ENCODE results near the gene RALBP1.

The RALBP1 gene

DNA sequence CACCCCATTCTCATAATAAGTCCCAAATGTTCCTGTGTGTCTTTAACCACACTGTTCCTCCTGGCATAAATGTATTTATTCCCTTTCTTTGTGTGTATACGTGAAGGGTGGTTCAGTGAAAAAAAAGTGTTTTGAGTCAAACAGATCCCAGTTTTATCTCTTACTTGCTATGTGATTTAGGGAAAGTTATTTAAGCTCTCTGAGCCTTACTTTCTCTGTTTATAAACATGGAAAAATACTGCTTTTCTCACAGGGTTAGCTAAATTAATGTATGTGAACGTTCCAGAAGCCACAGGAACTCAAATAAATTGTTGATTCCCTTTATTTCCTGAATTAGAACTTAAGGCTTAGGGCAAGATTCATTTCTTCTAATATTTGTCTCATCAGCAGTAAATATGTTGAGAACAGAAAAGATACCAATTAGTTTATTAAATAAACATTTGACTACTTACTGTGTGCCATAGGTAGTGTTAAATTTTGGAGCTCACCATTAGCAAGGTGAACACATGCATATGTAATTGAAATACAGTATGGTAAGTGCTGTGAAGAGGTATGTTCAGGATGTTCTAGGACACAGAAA lies 33.2 kb downstream of the RALBP1 start:
- no peak for DNase-seq (ENCODE audit: low read depth)

DNA sequence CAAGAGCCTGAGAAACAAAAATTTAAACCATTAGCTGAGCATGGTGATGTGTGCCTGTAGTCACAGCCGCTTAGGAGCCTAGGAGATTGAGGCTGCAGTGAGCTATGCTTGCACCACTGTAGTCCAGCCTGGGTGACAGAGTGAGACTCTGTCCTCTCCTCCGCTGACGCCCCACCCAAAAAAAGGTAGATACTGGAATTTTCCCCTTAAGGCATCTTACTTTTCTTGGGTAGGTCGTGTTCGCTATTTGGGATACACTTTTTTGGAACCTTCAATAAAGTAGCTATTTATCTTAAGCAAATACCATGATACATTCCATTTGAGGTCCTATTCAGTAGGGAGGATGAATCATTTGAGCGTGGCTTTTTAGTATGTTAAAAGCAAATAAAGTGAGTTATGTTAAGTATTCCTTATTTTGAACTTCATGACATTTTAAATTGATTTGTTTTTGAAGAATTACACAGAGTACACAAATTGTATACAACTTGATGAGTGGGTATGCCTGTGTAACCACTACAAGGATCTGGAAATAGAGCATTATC lies 38.7 kb downstream of the RALBP1 start:
- no peak for DNase-seq (ENCODE audit: low read depth)

DNA sequence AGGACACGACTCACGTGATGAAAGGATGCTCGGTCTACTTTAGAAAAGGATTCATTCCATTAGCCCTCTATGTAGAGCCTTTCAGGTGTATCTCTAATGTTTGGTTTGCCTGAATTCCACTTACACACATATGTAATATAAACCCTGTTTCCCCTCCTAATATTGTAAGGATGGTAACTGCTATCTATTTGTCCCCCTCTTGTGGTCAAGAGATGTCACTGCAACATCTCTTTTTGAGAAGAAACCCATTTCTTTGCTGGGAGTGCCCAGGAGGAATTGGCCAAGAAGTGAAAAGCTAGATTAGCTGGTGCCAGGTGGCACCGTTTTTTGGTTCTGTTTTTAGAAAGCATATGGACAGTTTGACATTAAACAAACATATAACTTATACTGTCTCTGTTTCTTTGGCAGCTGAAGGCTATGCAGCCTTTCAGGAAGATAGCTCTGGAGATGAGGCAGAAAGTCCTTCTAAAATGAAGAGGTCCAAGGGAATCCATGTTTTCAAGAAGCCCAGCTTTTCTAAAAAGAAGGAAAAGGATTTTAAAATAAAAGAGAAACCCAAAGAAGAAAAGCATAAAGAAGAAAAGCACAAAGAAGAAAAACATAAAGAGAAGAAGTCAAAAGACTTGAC lies 41.2 kb downstream of the RALBP1 start:
- no peak for DNase-seq (ENCODE audit: low read depth)

DNA sequence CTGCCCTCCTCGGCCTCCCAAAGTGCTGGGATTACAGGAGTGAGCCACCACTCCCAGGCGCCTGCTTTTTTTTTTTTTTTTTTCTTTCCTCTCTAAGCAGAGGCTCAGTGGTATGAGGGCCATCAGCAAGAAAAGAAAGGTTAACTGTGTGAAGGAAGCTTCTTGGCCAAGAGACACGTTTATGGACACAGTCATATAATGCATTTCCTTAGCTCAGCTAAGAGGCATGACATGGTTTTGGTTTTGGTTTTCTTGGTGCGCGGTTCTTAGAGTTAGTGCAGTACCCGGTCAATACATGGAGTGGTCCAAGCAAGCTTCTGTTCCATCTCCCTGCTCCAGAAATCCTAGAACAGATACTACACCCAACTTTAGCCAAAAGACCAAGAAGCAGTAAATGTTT lies 42.6 kb downstream of the RALBP1 start:
- no peak for DNase-seq (ENCODE audit: low read depth)

DNA sequence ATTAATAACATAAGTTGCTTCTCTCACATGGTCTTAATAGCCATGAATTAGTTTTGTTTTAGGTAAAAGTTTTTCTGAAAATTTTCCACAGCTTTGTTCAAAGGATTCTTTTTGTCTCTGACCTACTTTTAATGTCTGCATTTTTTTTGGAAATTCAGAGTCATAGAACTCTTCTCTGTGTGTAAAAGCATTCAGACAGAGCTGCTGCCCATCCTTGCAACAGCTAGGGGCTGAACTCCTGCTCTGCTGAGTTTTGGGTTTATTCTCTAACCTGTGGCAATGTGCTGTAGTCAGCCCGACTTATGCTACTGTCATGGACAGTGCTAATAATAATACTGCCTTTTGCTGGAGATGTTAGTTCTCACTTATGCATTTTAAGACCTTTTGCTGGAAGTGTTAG lies 44.1 kb downstream of the RALBP1 start:
- DNase-seq (ENCODE audit: low read depth) = no peak

DNA sequence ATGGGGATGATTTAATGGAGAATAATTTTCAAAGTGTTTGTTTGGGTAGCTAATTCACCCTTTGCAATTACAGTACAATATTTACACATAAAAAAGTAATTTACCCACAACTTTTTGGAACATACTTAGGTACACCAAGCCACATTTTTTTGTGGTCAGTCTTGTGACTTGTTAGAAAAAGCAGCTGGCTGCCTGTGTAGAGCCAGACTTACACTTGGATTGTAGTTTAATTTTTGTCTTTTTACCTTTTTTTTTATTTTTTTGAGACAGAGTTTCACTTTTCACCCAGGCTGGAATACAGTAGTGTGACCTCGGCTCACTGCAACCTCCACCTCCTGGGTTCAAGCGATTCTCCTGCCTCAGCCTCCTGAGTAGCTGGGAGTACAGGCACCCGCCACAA lies 45.4 kb downstream of the RALBP1 start:
- DNase-seq (ENCODE audit: low read depth) = no peak

DNA sequence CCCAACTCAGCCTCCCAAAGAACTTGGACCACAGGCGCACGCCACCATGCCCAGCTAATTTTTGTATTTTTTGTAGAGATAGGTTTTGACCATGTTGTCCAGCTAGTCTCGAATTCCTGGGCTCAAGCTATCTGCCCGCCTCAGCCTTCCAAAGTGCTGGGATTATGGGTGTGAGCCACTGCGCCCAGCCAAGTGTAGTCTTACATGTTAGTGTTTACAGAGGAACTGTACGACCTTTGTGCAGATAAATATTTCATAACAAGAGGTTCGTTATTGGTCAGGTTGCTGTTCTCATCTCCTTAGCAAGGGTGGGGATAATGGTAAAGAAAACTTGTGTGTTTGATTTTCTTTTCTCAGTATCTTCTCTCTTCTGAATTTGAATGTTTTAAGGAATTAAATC lies 46.5 kb downstream of the RALBP1 start:
- DNase-seq (ENCODE audit: low read depth) = no peak

DNA sequence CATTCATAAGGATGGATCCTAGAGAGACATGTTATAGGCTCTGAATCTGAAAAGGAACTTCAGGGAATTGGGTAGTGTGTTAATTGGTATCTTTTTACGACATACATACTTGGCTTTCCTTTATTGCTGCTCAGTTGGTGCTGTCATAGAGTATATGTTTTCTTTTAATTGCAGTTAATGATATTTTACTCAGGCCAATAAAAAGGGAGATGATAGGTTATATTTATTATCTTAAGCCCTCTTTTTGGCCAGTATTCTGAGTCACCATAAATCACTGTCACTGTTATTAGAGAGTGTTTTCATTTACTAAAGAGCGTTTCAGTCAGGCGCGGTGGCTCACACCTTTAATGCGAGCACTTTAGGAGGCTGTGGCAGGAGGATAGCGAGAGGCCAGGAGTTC lies 47.6 kb downstream of the RALBP1 start:
- DNase-seq (ENCODE audit: low read depth) = no peak

DNA sequence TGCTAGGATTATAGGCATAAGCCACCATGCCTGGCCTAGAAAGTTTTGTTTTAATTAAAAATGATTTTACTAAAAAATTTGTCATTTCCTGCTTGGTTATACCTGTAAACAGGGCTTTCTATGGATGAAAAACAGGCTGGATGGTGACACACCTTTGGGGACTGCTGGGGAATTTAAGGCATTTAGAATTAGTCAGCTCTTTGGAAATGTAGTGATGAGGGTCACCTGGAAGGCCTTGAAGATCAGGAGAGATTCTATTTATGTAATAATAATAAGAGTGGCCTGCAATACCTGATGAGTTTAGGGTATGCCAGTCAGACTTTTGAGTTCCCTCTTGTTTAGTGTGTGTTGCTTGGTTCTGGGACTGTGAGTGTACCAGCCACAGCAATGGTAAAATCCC lies 51.1 kb downstream of the RALBP1 start:
- DNase-seq (ENCODE audit: low read depth) = no peak

DNA sequence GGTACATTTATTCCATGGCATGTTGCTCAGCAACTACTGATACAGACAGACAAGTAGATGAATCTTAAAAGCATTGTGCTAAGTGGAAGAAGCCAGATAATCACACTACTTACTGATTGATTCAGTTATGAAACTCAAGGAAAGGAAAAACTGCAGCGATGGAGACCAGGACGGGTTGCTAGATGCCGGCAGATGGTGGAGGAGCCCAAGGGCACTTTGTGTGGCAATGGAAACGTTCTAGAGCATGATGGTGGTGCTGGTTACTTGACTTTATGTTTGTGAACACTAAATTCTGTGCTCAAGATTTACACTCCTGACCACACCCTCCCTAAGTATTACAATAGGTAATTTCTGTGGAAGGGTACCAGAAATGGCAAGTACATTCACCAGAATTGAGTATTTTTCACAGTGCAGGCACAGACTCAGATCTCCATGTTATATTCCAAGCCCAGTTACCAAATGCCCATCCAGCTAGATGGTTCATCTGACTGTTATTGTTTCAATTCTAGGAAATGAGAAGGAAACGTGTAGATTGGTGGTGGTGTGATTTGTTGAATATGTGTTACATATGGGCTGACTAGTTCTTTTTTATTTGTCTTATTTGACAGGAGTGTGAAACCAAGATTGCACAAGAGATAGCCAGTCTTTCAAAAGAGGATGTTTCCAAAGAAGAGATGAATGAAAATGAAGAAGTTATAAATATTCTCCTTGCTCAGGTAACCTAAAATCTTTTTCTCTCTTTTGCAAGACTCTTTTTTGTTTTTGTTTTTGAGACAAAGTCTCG lies 55.1 kb downstream of the RALBP1 start:
- DNase-seq (ENCODE audit: low read depth) = no peak

DNA sequence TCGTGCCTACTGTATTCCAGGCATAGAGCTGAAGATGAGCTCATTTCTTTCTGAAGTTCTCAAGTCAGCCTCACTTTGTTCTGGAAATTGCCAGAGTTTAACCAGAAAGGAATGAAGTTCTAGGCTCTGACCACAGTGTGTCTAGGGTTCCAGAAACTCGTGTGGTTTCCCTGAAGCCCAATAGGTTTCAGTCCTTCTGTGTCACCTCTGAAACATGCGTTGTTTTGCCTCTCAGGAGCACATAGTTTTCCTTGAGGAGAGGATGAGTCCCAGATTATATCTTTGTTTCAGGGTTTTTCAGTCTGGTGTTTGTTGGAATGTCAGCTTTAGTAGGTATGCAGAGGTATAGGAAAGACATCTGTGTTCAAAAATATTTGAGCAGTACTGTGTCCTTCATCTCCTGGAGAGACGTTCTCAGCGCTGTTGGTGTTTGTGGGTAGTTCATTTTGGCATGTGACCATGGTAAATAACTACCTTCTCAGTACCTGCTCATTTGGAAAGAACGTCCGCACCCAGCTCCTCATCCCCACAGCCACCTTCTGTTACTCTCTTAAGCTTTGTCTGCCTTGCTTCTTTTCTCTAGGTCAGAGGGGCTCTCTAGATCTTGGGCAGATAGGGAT lies 56.6 kb downstream of the RALBP1 start:
- no peak for DNase-seq (ENCODE audit: low read depth)

DNA sequence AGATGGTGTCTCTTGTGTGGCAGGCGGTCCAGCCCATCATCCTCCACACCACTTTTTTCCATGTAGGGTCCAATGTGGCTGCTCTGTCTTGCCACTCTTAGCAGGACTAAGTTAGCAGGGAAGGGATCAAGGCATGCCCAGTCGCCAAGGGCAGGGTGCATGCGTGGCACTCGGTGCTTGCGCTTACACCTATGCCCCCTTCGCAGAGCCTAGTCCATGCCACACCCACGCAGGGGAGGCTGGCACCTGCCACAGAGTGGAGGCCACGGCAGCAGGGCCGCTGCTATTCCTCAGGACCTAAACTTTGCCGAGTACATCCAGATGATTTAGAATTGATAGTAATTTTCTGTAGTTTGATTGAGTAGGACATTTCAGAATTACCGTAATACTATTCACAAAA lies 59.5 kb downstream of the RALBP1 start:
- DNase-seq (ENCODE audit: low read depth) = no peak

DNA sequence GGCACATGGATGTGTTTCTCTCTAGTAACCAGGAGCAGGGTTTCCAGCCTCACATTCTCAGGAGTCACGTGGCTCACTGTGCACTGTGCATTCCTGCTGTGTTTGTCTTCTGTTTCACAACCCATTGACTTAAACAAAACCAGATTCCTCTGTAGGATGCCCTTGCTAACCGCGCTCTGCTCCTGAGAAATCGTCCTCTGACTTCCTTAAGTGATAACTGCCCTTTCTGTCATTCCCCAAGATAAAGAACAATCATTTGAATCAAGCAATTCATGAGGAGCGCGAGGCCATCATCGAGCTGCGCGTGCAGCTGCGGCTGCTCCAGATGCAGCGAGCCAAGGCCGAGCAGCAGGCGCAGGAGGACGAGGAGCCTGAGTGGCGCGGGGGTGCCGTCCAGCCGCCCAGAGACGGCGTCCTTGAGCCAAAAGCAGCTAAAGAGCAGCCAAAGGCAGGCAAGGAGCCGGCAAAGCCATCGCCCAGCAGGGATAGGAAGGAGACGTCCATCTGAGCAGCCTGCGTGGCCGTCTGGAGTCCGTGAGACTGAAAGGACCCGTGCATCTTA lies 60.2 kb downstream of the RALBP1 start:
- no peak for DNase-seq (ENCODE audit: low read depth)

DNA sequence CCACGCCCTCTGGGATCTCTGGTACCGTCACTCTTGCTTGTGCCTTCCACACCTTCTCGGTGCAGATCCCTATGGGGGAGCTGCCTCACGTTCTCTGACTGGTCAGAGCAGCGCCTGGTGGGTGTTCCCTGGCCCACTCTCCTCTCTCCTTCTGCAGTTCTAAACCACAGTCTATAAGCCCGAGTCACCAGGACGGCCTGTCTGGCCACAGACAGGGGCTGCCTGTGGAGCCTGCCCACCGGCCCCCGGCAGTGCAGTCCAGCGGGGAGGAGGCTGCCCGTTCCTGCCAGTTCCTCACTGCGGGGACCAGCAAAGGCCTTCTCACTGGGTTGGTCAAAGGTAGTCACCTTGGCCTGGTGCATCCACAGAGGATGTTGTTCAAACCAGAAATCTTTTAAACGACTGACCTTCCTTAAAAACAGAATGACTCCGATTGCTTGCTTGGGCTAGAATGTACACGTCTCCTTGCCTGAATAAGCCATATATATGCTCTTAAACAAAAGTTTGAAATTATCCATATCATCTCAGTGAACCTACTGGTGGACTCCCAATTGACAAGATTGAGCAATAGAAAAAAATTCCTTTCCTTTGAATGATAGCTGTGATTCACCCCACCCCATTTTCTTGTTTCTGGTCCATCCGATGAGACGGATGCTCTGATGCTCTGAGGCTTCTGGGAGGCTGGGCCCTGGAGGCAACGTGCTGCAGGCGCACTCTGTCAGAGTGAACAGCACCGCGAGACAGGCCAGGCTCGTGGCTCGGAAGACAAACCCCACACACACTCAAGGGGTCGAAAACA lies 61.2 kb downstream of the RALBP1 start:
- no peak for DNase-seq (ENCODE audit: low read depth)

DNA sequence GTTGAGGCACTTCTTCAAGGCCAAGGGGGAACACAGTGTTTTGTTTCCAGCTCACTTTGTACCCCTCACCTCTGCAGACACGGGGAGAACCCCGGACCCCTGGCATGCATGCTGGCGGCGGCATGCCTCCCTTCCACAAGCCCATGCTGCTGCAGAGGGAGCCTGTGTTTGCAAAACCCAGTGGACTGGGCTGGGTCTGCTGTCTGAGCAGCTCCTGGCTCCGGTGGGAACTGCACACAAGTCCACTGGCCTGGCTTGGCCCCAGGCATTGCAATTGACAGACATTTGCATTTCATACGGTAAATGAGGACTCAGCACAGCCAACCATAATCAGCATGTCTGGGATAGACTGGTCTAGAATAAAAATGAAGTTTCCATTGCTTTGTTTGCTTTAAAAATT lies 62.4 kb downstream of the RALBP1 start:
- DNase-seq (ENCODE audit: low read depth) = no peak

DNA sequence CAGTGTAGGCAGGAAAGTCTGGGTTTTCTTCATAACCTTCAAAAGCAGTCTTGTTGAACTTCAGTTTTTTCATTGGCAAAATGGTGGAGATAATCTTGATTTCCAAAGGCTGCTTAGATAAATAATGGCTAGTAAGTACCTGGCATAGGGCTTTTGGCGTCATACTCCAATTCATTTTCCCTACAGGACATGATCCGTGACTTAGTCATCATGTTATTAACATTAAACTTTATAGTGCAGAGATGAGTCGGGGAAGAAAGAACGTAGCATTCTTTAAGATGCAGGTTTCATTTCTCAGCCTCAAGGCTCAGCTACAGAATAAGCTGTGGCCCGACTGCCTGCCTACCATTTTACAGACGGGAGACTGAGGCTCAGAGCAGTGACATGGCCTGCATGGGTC lies 64.0 kb downstream of the RALBP1 start:
- no peak for DNase-seq (ENCODE audit: low read depth)

DNA sequence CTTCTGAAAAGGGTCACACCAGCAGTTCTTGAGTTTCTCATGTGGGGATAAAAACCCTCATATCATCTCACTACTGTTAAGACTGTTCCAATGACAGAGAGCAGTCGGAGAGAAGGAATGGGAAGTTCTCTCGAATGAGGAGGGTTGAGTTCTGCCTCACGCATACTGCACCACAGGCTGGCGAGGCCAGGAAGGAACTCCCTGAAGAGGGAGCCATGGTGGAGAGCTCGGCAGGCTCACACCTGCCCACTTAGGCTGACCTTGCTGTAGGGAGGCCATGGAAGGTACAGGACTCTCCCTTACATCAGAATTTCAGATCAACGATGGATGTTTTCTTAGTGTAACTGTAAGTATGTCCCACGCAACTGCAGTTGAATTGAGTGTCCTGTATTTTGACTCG lies 64.6 kb downstream of the RALBP1 start:
- no peak for DNase-seq (ENCODE audit: low read depth)

DNA sequence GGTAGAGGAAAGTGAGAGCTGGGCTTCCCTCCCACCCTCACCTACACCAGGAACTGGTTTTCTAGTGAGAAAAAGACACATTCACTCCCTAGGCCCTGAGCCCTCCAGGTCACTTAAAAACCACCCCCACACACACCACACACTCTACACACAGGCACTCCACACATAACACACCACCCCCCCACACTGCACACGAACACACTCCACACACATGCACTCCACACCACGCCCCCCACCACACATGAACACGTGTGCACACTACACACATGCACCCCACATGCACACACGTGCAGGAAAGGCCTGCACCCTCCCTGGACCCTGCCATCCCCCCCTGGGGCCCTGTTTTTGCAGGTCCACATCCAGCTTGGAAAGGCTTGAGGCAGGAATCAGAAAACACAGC lies 67.6 kb downstream of the RALBP1 start:
- DNase-seq (ENCODE audit: low read depth) = no peak

DNA sequence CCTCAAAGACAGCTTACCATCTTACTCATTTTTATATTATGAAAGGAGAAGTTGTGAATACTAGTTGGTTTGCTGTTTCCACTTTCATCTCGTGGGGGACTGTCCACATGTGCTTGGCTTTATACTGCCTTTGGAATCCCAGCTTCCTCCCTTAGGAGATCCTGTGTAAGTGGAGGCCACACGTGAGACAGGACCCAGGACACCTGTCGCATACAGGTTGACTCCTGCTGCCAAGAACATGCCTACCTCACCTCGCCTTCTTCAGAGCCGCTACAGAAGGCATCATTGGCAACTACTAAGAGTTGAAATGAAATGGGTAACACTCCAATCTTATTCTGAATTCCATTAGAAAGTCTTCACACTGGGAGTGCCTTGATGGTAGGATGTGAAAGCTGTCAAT lies 69.7 kb downstream of the RALBP1 start:
- DNase-seq (ENCODE audit: low read depth) = no peak

DNA sequence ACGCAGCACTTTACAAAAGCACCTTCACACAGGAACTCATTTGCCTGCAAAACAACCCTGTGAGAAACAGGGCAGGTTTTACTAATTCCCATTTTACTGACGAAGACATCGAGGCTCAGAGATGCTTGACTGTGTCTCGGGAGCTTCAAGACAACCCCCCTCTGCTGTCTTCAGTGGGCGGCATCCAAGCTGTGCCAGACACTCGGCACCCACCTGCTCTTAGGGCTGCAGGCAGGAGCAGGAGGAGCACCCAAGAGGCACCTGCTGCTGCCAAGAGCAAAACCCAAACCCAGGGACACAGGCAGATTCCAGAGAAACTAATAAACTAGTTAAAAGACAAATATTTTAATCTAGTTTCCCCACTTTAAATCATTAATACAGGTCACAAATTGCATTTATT lies 71.2 kb downstream of the RALBP1 start:
- DNase-seq (ENCODE audit: low read depth) = no peak

DNA sequence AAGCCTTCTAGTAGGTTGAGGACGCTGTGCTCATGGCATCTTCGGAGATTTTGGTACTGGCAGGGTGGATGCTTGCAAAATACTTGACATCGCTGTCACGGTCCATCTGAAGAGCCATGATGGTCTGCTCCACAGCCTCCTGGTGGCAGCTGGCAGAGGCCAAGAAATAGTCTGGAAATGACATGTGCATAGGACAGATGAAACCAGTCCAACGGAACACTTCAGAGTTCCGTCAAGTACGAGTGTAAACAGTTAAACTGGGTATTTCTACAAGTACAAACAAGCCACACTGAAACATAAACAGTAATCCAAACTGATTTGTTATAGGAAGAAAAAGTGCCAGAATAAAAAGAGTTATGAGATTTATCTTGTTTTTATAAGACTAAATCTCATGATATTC lies 72.5 kb downstream of the RALBP1 start:
- no peak for DNase-seq (ENCODE audit: low read depth)

DNA sequence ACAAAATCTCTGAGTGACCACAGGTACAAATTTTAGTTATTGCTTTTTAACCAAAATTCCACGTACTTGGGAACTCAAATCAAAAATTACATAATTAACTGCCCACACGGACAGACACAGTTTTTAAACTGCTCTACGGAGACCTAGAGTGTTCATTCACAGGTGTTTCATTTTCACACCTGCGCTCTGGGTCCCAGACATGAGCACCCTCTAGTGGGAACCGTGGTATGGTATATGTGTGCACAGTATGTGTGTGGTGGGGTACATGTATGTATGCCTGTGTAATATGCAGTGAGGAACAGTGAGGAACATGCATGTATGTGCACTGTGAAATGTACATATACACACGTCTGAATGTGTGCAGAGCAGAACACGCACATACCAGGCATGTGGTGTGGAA lies 74.1 kb downstream of the RALBP1 start:
- DNase-seq (ENCODE audit: low read depth) = no peak
